Lower lobe of right lung (tissue), 2 donors: ENCODE measurements around the gene TELO2. TPM values are rescaled to one million over a fixed set of nuclear protein-coding genes. Genes with fewer than 3 reads are reported as not detected.

Experiments used
- ATAC-seq, 2 donors: fragments of 200-7000 bp; cut with Tn5 transposase; one replicate each; pipeline ENCODE4 v1.9.1; 2020 to 2022; ENCODE audit warnings: mild to moderate bottlenecking in 2 of 2, moderate library complexity in 2 of 2
- DNase-seq: peaks from one replicate; pipeline ENCODE4 v3.0.0-alpha.2; 2020
- H3K27ac ChIP-seq: fragments of 200-600 bp; one replicate; pipeline ENCODE4 v1.8.0; 2022
- H3K27me3 ChIP-seq: fragments of 200-600 bp; one replicate; pipeline ENCODE4 v1.8.0; 2022; ENCODE audit warnings: low read depth
- H3K36me3 ChIP-seq: fragments of 200-600 bp; one replicate; pipeline ENCODE4 v1.8.0; 2022; ENCODE audit warnings: mild to moderate bottlenecking
- H3K4me1 ChIP-seq: fragments of 200-600 bp; one replicate; pipeline ENCODE4 v1.8.0; 2022
- H3K4me3 ChIP-seq: fragments of 200-600 bp; one replicate; pipeline ENCODE4 v1.8.0; 2022; ENCODE audit warnings: mild to moderate bottlenecking
- H3K9me3 ChIP-seq: fragments of 200-600 bp; one replicate; pipeline ENCODE4 v1.8.0; 2022
- CTCF ChIP-seq: fragments of 200-600 bp; IDR thresholded peaks from one replicate; pipeline ENCODE4 v1.8.0; 2022; ENCODE audit warnings: antibody characterized with exemption, mild to moderate bottlenecking
- intact Hi-C: fragments of 100-400 bp; cut with DNase I; formaldehyde crosslinking; loops from one replicate; pipeline ENCODE4 v1.11.0; 2022
- total RNA-seq: library from RNA; stranded (reverse); fragmentation: NEBNext Ultra II Directional; extraction: Animal tissue kit (Norgen Biotek cat#: 25700); gene quantifications from one replicate; pipeline ENCODE4 v1.2.1, GENCODE V29; 2021
- donor health status: DM: no; HTN: yes; CAD: no; lungs with severe emphysema.

TELO2 gene
- total RNA-seq, 1 donor from 2014 or later = 27.5 TPM

- Histone ChIP-seq H3K4me1 (no peaks in the 10 kb centered on the region), H3K9me3 (no peaks in the 10 kb centered on the region), H3K27ac (no peak overlapping the region), H3K36me3 (peaks cover 69% of the 10 kb centered on the region), H3K4me3 (no peak overlapping the region), H3K27me3 (no peaks in the 10 kb centered on the region)
- intact Hi-C loops = no loop called here
- TF ChIP-seq CTCF = no peak
- ATAC-seq (no peak), DNase-seq (no peak)
Observed at GRCh38 chr16:1503110-1503955, 10.2 kb downstream of the TELO2 start.

- Histone ChIP-seq H3K4me1 (peaks cover 13% of the 10 kb centered on the region), H3K27me3 (no peaks in the 10 kb centered on the region), H3K36me3 (peaks cover 68% of the 10 kb centered on the region), H3K27ac (no peak overlapping the region), H3K4me3 (no peak overlapping the region), H3K9me3 (no peaks in the 10 kb centered on the region)
- DNase-seq = no peak
- ATAC-seq = no peak
- intact Hi-C loops = no loop called here
- no peak for TF ChIP-seq CTCF
Observed at GRCh38 chr16:1505073-1505844, 12.1 kb downstream of the TELO2 start.

DNA sequence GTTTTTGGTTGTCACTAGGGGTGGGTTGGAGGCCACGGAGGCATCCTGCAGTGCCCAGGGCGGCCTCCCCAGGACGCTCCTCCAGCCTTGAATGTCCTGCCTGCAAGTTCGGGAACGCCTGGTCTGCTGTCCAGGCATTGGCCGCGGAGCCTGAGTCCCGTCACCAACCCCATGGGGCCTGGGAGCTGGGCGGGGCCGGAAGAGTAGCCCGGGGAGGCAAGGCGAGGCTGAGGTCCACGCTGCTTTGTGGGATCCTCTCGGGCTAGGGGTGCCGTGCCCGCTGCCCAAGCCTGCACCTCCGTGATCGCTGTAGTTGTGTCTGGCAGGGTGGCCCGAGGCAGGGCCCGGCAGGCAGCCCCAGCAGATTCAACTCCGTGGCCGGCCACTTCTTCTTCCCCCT lies 12.8 kb downstream of the TELO2 start:
- H3K9me3 ChIP-seq = no peaks in the 10 kb centered on the region
- peaks cover 67% of the 10 kb centered on the region for H3K36me3 ChIP-seq
- no peak for TF ChIP-seq CTCF
- H3K4me3 ChIP-seq = no peak overlapping the region
- no peak overlapping the region for H3K27ac ChIP-seq
- intact Hi-C loops = no loop called here
- ATAC-seq (no peak), DNase-seq (no peak)
- no peaks in the 10 kb centered on the region for H3K27me3 ChIP-seq
- peaks cover 19% of the 10 kb centered on the region for H3K4me1 ChIP-seq

DNA sequence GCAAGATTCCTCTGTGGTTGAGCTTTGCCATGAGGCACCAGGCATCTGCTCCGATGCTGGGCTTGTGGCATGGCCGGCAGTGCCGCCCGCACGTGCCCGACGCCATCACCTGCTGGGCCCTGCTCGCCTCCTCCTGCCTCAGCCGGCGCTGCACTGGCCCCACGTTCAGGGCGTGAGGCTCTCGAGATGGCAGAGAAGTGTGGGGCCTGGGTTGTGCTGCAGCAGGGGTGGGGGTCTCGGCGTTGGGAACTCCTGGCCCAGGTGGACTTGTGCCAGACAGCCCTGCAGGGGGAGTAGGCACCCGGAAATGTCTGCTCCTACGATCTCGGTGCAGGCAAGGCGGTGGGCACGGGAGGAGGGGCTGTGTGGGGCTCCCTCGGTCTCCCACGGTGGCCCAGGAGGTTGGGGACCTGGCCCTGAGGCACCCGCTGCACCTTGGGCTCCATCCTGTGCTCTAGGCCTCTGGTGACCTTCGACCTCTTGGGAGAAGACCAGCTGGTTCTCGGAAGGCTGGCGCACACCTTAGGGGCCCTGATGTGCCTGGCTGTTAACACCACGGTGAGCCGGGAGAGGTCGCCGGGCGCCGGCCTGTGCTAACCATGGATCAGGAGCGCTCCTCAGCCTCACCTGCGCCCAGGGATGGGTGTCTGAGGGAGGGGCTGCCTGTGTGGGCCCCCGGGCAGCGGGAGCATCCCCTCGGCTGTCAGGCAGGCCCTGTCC lies 13.5 kb downstream of the TELO2 start:
- Histone ChIP-seq H3K4me3 (no peak overlapping the region), H3K9me3 (no peaks in the 10 kb centered on the region), H3K36me3 (peaks cover 59% of the 10 kb centered on the region), H3K27me3 (no peaks in the 10 kb centered on the region), H3K27ac (no peak overlapping the region), H3K4me1 (peaks cover 27% of the 10 kb centered on the region)
- no peak for ATAC-seq
- no peak for TF ChIP-seq CTCF
- DNase-seq = no peak
- intact Hi-C loops = no loop called here

DNA sequence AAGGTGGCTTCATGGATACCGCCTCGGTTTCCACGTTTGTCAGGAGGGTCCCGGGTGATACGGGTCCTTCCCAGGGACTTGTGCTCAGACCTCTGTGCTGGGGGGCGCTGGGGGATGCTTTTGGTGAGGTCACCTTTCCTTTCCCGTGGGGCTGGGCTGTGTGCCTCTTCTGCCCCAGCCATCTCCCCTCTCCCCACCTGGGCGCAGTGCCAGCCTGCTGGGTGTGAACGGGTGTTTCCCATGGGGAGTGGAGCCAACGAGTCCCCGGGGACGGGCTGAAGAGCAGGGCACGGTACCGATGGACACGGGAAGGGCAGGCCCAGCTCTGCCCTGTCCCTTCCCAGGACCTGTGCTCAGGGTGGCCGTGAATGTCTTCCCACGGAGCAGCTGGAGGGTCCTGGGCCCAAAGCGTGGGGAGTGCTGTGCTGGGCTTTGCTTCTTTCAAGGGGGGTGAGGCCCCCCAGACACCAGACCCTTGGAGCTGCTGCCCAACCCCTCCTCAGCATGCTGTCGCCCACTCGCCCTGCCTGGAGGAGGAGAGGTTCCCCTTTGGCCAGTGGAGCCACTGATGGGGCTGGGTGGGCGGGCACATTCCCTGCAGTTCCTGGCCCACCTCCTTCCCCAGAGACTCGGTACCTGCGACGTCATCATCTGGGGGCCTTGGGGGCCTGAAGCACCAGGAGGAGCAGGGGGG lies 15.5 kb downstream of the TELO2 start:
- TF ChIP-seq CTCF = no peak
- DNase-seq = no peak
- Histone ChIP-seq H3K4me3 (no peak overlapping the region), H3K36me3 (peaks cover 40% of the 10 kb centered on the region), H3K27me3 (no peaks in the 10 kb centered on the region), H3K4me1 (peaks cover 28% of the 10 kb centered on the region), H3K27ac (peak overlapping the region; percentile 74), H3K9me3 (no peaks in the 10 kb centered on the region)
- intact Hi-C loops = no loop called here
- no peak for ATAC-seq
